HepG2 (cell line): ENCODE measurements around the gene SLC35A3. TPM values are rescaled to one million over a fixed set of nuclear protein-coding genes. Genes with fewer than 3 reads are reported as not detected.

Source experiments
- ATAC-seq: fragments of 200-7000 bp; cut with Tn5 transposase; 3 replicates; pipeline ENCODE4 v1.9.1; 2020; ENCODE audit warnings: mild to moderate bottlenecking, moderate library complexity
- BruUV-seq: library from RNA; stranded (reverse); fragments of 400-500 nt; replicated peaks from 2 replicates; lab custom pipeline; 2021; lab: Mats Ljungman, UMichigan
- CTCF ChIA-PET: fragments of 300-600 bp; formaldehyde crosslinking; extraction: SDS; loops from one replicate; lab custom pipeline; 2021; ENCODE audit warnings: low total read pairs, inconsistent platforms, low intra/inter-chr PET ratio; lab: Yijun Ruan, JAX
- POLR2A ChIA-PET: fragments of 350-600 bp; sonication (Branson Sonifier 250); formaldehyde crosslinking; loops from one replicate; lab custom pipeline; 2020; ENCODE audit warnings: antibody characterized with exemption, inconsistent platforms; lab: Yijun Ruan, JAX
- DNase-seq: peaks from one replicate; pipeline ENCODE4 v3.0.0-alpha.2; 2015; ENCODE audit warnings: low spot score
- FAIRE-seq: peaks from 3 replicates; lab custom pipeline; 2011; peaks lifted over from hg19 to GRCh38; lab: Jason Lieb, UNC
- H2AFZ ChIP-seq: one replicate; pipeline ENCODE4 v1.6.1; 2011; ENCODE audit warnings: low read length, inconsistent platforms
- H3K27ac ChIP-seq: fragments of 300-600 bp; 3 replicates; pipeline ENCODE4 v1.8.0; 2011; ENCODE audit warnings: mixed run types, mild to moderate bottlenecking, mixed read lengths, low read length, inconsistent platforms; ENCODE audit not compliant: insufficient read depth; ENCODE audit errors: extremely low read length
- H3K27me3 ChIP-seq, 2 experiments: fragments of 200-600 bp in 1 of 2; 2 replicates in 1 of 2; 3 replicates in 1 of 2; pipeline versions ENCODE4 v1.6.0 to v1.8.0; 2011; ENCODE audit warnings: low read length in 2 of 2, mild to moderate bottlenecking in 2 of 2, moderate library complexity in 2 of 2, inconsistent platforms in 1 of 2; ENCODE audit not compliant: insufficient read depth in 2 of 2, control insufficient read depth in 1 of 2
- H3K36me3 ChIP-seq, 2 experiments: fragments of 200-600 bp in 1 of 2; replicated peaks in 1 of 2; 2 replicates in 1 of 2; 3 replicates in 1 of 2; pipeline versions ENCODE4 v1.5.1 to v1.8.0; 2011; ENCODE audit warnings: low read length in 2 of 2, inconsistent platforms in 1 of 2; ENCODE audit not compliant: insufficient read depth in 2 of 2, control insufficient read depth in 1 of 2
- H3K4me1 ChIP-seq: 2 replicates; pipeline ENCODE4 v1.5.1; 2012; ENCODE audit warnings: low read length, inconsistent platforms; ENCODE audit not compliant: insufficient read depth
- H3K4me2 ChIP-seq: 2 replicates; pipeline ENCODE4 v1.6.0; 2011; ENCODE audit warnings: low read depth, low read length, inconsistent platforms
- H3K4me3 ChIP-seq, 3 experiments: fragments of 200-600 bp in 1 of 3; sonication (generic), shearing (Covaris generic) in 1 of 3; replicated peaks in 1 of 3; 2 replicates each; pipeline ENCODE4 v1.5.1; 2011 to 2016; ENCODE audit warnings: low read length in 3 of 3, inconsistent platforms in 2 of 3, low read depth in 2 of 3, mild to moderate bottlenecking in 2 of 3, control low read depth in 1 of 3, mixed read lengths in 1 of 3; ENCODE audit not compliant: insufficient read depth in 1 of 3
- H3K79me2 ChIP-seq: one replicate; pipeline ENCODE4 v1.6.1; 2011; ENCODE audit warnings: low read length, inconsistent platforms; ENCODE audit not compliant: insufficient read depth
- H3K9ac ChIP-seq: 2 replicates; pipeline ENCODE4 v1.6.0; 2011; ENCODE audit warnings: mild to moderate bottlenecking, low read depth, low read length, inconsistent platforms; ENCODE audit not compliant: insufficient read depth
- H3K9me3 ChIP-seq: 2 replicates; pipeline ENCODE4 v1.5.1; 2012; ENCODE audit warnings: mild to moderate bottlenecking, low read length
- H4K20me1 ChIP-seq: 2 replicates; pipeline ENCODE4 v1.6.0; 2011; ENCODE audit warnings: inconsistent platforms, mild to moderate bottlenecking, low read length, moderate library complexity; ENCODE audit not compliant: insufficient read depth
- ATF1 ChIP-seq: IDR thresholded peaks from 2 replicates; pipeline ENCODE4 v1.6.1; 2016; ENCODE audit warnings: mild to moderate bottlenecking, control low read depth
- ATRX ChIP-seq: sonication (generic); formaldehyde crosslinking; IDR thresholded peaks from 2 replicates; pipeline ENCODE4 v1.4.0; 2020; ENCODE audit warnings: missing genetic modification reagents, borderline replicate concordance
- GPN1 ChIP-seq: sonication (generic); formaldehyde crosslinking; IDR thresholded peaks from 2 replicates; pipeline ENCODE4 v1.5.1; 2020; ENCODE audit warnings: missing genetic modification reagents, borderline replicate concordance
- IRF1 ChIP-seq: sonication (generic); formaldehyde crosslinking; IDR thresholded peaks from 2 replicates; pipeline ENCODE4 v1.4.0; 2020; ENCODE audit warnings: low read depth, mild to moderate bottlenecking, missing genetic modification reagents
- MLX ChIP-seq: IDR thresholded peaks from 2 replicates; pipeline ENCODE4 v1.6.1; 2016
- PAX8 ChIP-seq: sonication (generic); formaldehyde crosslinking; IDR thresholded peaks from 2 replicates; pipeline ENCODE4 v1.8.0; 2022; ENCODE audit warnings: mild to moderate bottlenecking, missing genetic modification reagents, borderline replicate concordance
- RAD21 ChIP-seq: fragments of 450-650 bp; formaldehyde crosslinking; IDR thresholded peaks from 2 replicates; pipeline ENCODE4 v1.5.0; 2020; ENCODE audit warnings: mild to moderate bottlenecking
- SSRP1 ChIP-seq: IDR thresholded peaks from 2 replicates; pipeline ENCODE4 v1.6.1; 2016; ENCODE audit warnings: control low read depth
- THAP7 ChIP-seq: sonication (generic); formaldehyde crosslinking; IDR thresholded peaks from 2 replicates; pipeline ENCODE4 v1.8.1; 2023; ENCODE audit warnings: mild to moderate bottlenecking, missing genetic modification reagents
- YEATS2 ChIP-seq: sonication (generic); formaldehyde crosslinking; IDR thresholded peaks from 2 replicates; pipeline ENCODE4 v1.4.0; 2020; ENCODE audit warnings: missing genetic modification reagents, borderline replicate concordance
- YY1 ChIP-seq: IDR thresholded peaks from 2 replicates; pipeline ENCODE4 v1.6.1; 2011; ENCODE audit warnings: low read length, low read depth, moderate library complexity, mild to moderate bottlenecking; ENCODE audit not compliant: insufficient read depth, insufficient replicate concordance
- ZBTB39 ChIP-seq: sonication (generic); formaldehyde crosslinking; IDR thresholded peaks from 2 replicates; pipeline ENCODE4 v1.5.0; 2020; ENCODE audit warnings: missing genetic modification reagents
- ZFP36 ChIP-seq: fragments of 150-350 bp; IDR thresholded peaks from 2 replicates; pipeline ENCODE4 v1.6.1; 2018; ENCODE audit warnings: borderline replicate concordance, low read length, low read depth; ENCODE audit not compliant: partially characterized antibody
- ZNF460 ChIP-seq: sonication (generic); formaldehyde crosslinking; IDR thresholded peaks from 2 replicates; pipeline ENCODE4 v1.5.1; 2020; ENCODE audit warnings: missing genetic modification reagents, mild to moderate bottlenecking, borderline replicate concordance
- ZNF484 ChIP-seq: sonication (generic); formaldehyde crosslinking; IDR thresholded peaks from 2 replicates; pipeline ENCODE4 v1.5.1; 2020; ENCODE audit warnings: mild to moderate bottlenecking, low read depth, missing genetic modification reagents, borderline replicate concordance
- ZNF547 ChIP-seq: sonication (generic); formaldehyde crosslinking; IDR thresholded peaks from 2 replicates; pipeline ENCODE4 v1.5.1; 2020; ENCODE audit warnings: mild to moderate bottlenecking, missing genetic modification reagents
- ZNF550 ChIP-seq: sonication (generic); formaldehyde crosslinking; IDR thresholded peaks from 2 replicates; pipeline ENCODE4 v1.4.0; 2020; ENCODE audit warnings: mild to moderate bottlenecking, missing genetic modification reagents, borderline replicate concordance
- ZNF674 ChIP-seq: sonication (generic); formaldehyde crosslinking; IDR thresholded peaks from 2 replicates; pipeline ENCODE4 v1.5.0; 2020; ENCODE audit warnings: low read depth, mild to moderate bottlenecking, missing genetic modification reagents
- ZXDC ChIP-seq: sonication (generic); formaldehyde crosslinking; IDR thresholded peaks from 2 replicates; pipeline ENCODE4 v1.5.0; 2020; ENCODE audit warnings: mild to moderate bottlenecking, missing genetic modification reagents
- in situ Hi-C: cut with HindIII; loops from 2 replicates; pipeline ENCODE4 v1.10.0; 2017; ENCODE audit warnings: low pct_unique_long_range_greater_than_20kb; ENCODE audit not compliant: extremely low pct_ligation_motif_present
- intact Hi-C: fragments of 100-400 bp; cut with micrococcal nuclease; formaldehyde crosslinking; loops from one replicate; pipeline ENCODE4 v1.10.0; 2022; ENCODE audit not compliant: unreplicated experiment
- polyA plus RNA-seq, 8 experiments: library from polyadenylated mRNA; depleted of rRNA in 3 of 8; stranded (reverse) in 7 of 8; unstranded in 1 of 8; fragments of >200 nt; fragmentation: Illumina TruSeq in 4 of 8; extraction: Trizol in 4 of 8; gene quantifications; 2 replicates each; pipeline versions ENCODE4 v1.2.1 to v1.2.3, GENCODE V29; 2011 to 2016; ENCODE audit warnings: low read depth in 4 of 8, missing spikeins in 1 of 8, mixed read lengths in 1 of 8; ENCODE audit not compliant: insufficient read depth in 1 of 8
- total RNA-seq, 5 experiments: library from RNA; depleted of rRNA; stranded (reverse); fragments of >200 nt; fragmentation: Illumina TruSeq; extraction: Trizol; gene quantifications; 2 replicates each; pipeline ENCODE4 v1.2.3, GENCODE V29; 2016; ENCODE audit warnings: low read depth in 1 of 5

SLC35A3 gene
- total and polyA plus RNA-seq, 2 of the 13 experiments (the other 11 are each of a cell fraction or from before 2014, with no cell fraction given) = 11.2 to 24.9 TPM

GRCh38 chr1:100053119-100053518 is 83.3 kb downstream of the SLC35A3 start:
- no peak for DNase-seq
- intact Hi-C loops (no loop called here), in situ Hi-C loops (no loop called here)
- BruUV-seq = no TSS peak
- Histone ChIP-seq H3K27ac (no peak overlapping the region), H3K79me2 (peaks cover 61% of the 10 kb centered on the region), H3K4me1 (0 out of 2 replicates have a peak, but pooled peaks cover 5% of the 10 kb centered on the region), H3K9me3 (no peaks in the 10 kb centered on the region), H3K36me3 (peaks cover 0 to 12% of the 10 kb centered on the region in 2 experiments; a peak in 3 of 5 replicates), H3K9ac (no peak overlapping the region), H2AFZ (no peak overlapping the region), H3K4me3 (no peak overlapping the region), H3K27me3 (no peaks in the 10 kb centered on the region), H3K4me2 (no peak overlapping the region), H4K20me1 (peaks cover 6% of the 10 kb centered on the region; the same call in 1 of the 2 replicates)
- ATAC-seq = no peak
- FAIRE-seq = no peak
- POLR2A ChIA-PET = no interaction called here
- TF ChIP-seq ZXDC (CRISPR knock-in tag) (no peak), GPN1 (CRISPR knock-in tag) (no peak), IRF1 (CRISPR knock-in tag) (no peak), ZFP36 (no peak), ZNF674 (CRISPR knock-in tag) (no peak), ZNF484 (CRISPR knock-in tag) (no peak), RAD21 (no peak), ZNF550 (CRISPR knock-in tag) (no peak), ATF1 (CRISPR knock-in tag) (no peak), MLX (CRISPR knock-in tag) (no peak), ATRX (no peak), SSRP1 (CRISPR knock-in tag) (no peak), ZBTB39 (CRISPR knock-in tag) (no peak), ZNF547 (no peak), ZNF460 (CRISPR knock-in tag) (no peak), YY1 (no peak), THAP7 (CRISPR knock-in tag) (no peak), PAX8 (CRISPR knock-in tag) (no peak), YEATS2 (CRISPR knock-in tag) (no peak)
- CTCF ChIA-PET = no interaction called here
